Activated CD4-positive, alpha-beta memory T cell treated with anti-CD3 and anti-CD28 coated beads for 36 hours (primary cell): ENCODE results near the gene UBE2U. TPM values are rescaled to one million over a fixed set of nuclear protein-coding genes. Genes with fewer than 3 reads are reported as not detected.

ENCODE experiments used
- CTCF ChIA-PET: fragments of 350-600 bp; sonication (Branson Sonifier 250); formaldehyde crosslinking; loops from one replicate; lab custom pipeline; 2021; ENCODE audit warnings: antibody characterized with exemption, inconsistent platforms; lab: Charles Lee
- POLR2A ChIA-PET: fragments of 350-600 bp; sonication (Branson Sonifier 250); formaldehyde crosslinking; loops from one replicate; lab custom pipeline; 2021; ENCODE audit warnings: antibody characterized with exemption; lab: Charles Lee
- DNase-seq: peaks from one replicate; pipeline ENCODE4 v3.0.0-alpha.2; 2020
- H3K27ac Mint-ChIP-seq: one replicate; pipeline ENCODE4 v1.8.0; 2021; ENCODE audit warnings: mixed read lengths
- H3K27me3 Mint-ChIP-seq: one replicate; pipeline ENCODE4 v1.8.0; 2021; ENCODE audit warnings: mixed read lengths
- H3K36me3 Mint-ChIP-seq: one replicate; pipeline ENCODE4 v1.8.0; 2021; ENCODE audit warnings: mixed read lengths
- H3K4me1 Mint-ChIP-seq: one replicate; pipeline ENCODE4 v1.8.0; 2021; ENCODE audit warnings: low read depth, mixed read lengths
- H3K4me3 Mint-ChIP-seq: one replicate; pipeline ENCODE4 v1.8.0; 2021; ENCODE audit warnings: mild to moderate bottlenecking, mixed read lengths
- H3K9me3 Mint-ChIP-seq: one replicate; pipeline ENCODE4 v1.8.0; 2021; ENCODE audit warnings: mixed read lengths
- intact Hi-C: fragments of 100-400 bp; cut with micrococcal nuclease; formaldehyde crosslinking; loops from one replicate; pipeline ENCODE4 v1.15.1; 2023
- total RNA-seq, 2 experiments: library from RNA; stranded (reverse); gene quantifications; one replicate each; pipeline ENCODE4 v1.2.3, GENCODE V29; 2021

Gene UBE2U
- total RNA-seq, 2 experiments from 2014 or later, result not detected

DNA sequence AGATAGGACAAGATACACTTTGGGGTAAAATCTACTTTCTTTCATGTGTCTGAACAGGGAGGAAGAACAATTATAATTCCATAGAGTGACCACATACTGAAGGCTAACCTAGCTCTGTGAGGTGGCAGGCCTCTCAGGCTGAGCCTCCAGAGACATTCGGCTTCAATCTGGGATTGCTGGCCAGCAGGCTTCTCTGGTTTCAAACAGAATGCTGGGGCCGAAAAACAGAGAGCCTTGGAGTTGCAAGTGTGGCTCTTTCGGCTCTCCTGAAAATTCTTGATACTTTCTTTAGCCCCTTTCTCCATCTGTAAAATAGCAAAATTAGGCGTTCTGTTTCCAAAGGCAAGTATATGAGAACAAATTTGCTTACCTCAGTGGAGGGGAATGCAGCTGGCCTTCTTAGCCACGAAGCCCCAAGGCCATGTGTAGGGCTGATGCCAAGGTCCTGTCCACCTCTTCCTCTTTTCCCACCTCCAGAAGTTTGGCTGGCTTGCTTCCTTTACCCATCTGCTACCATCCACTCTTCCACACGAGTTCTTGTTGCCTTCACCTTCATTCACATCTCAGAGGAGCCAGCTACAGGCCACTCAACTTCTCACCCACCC, 30.0 kb upstream of the UBE2U start:
- H3K9me3 Mint-ChIP-seq, result no peaks in the 10 kb centered on the region
- peaks cover 21% of the 10 kb centered on the region for H3K4me1 Mint-ChIP-seq
- peaks cover 21% of the 10 kb centered on the region for H3K27me3 Mint-ChIP-seq
- H3K4me3 Mint-ChIP-seq, result no peak overlapping the region
- ChIA-PET CTCF (no interaction called here), POLR2A (no interaction called here)
- no peak for DNase-seq
- no peak overlapping the region for H3K27ac Mint-ChIP-seq
- H3K36me3 Mint-ChIP-seq, result no peaks in the 10 kb centered on the region
- intact Hi-C loops, result no loop called here

- H3K4me1 Mint-ChIP-seq, result peaks cover 21% of the 10 kb centered on the region
- POLR2A ChIA-PET, result no interaction called here
- intact Hi-C loops, result no loop called here
- H3K27me3 Mint-ChIP-seq, result peaks cover 26% of the 10 kb centered on the region
- H3K4me3 Mint-ChIP-seq, result no peak overlapping the region
- no peaks in the 10 kb centered on the region for H3K9me3 Mint-ChIP-seq
- CTCF ChIA-PET, result interaction anchor here (0.6 kb wide), 3 partner anchors 12 to 1616 kb away, joined by 3 to 4 read pairs (median 3); no protein-coding TSS in a partner anchor
- DNase-seq, result no peak
- no peak overlapping the region for H3K27ac Mint-ChIP-seq
- H3K36me3 Mint-ChIP-seq, result no peaks in the 10 kb centered on the region
Observed at GRCh38 chr1:64175639-64176038, 27.8 kb upstream of the UBE2U start.

DNA sequence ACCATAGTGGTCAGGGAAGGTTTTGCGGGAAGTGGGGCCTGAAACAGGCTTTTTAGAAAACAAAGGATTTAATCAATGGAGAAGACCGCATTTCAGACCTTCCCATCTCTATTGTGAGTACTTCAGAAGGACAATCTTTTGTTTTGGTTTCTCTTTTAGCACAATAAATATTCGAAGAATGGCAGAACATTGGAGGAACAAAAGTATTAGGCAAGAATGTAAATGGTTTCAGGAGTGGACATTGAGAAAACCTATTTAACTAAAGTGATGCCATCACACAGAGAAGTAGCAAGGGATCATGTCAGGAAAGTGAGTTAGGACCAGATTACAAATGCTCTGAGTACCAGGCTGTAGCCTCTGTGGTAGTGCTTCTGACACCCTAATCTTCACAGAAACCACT, 26.8 kb upstream of the UBE2U start:
- H3K9me3 Mint-ChIP-seq, result no peaks in the 10 kb centered on the region

GRCh38 chr1:64179588-64179987, 23.8 kb upstream of the UBE2U start:
- POLR2A ChIA-PET, result no interaction called here
- Mint-ChIP-seq H3K4me3 (no peak overlapping the region), H3K9me3 (no peaks in the 10 kb centered on the region), H3K27me3 (peaks cover 20% of the 10 kb centered on the region), H3K4me1 (peaks cover 6% of the 10 kb centered on the region), H3K36me3 (no peaks in the 10 kb centered on the region), H3K27ac (no peak overlapping the region)
- CTCF ChIA-PET, result no interaction called here
- intact Hi-C loops, result no loop called here
- no peak for DNase-seq

More for the DNA sequence above, 26.8 kb upstream of the UBE2U start:
- Mint-ChIP-seq H3K27me3 (peaks cover 18% of the 10 kb centered on the region), H3K36me3 (no peaks in the 10 kb centered on the region), H3K27ac (no peak overlapping the region), H3K4me1 (peaks cover 14% of the 10 kb centered on the region), H3K4me3 (no peak overlapping the region)
- CTCF ChIA-PET, result interaction anchor here (0.6 kb wide), 1 partner anchor 13 kb away, joined by 3 read pairs; no protein-coding TSS in a partner anchor
- POLR2A ChIA-PET, result no interaction called here
- intact Hi-C loops, result no loop called here
- DNase-seq, result no peak

GRCh38 chr1:64182207-64182606, 21.2 kb upstream of the UBE2U start:
- Mint-ChIP-seq H3K9me3 (no peaks in the 10 kb centered on the region), H3K27me3 (peaks cover 15% of the 10 kb centered on the region), H3K27ac (no peak overlapping the region), H3K4me3 (no peak overlapping the region), H3K4me1 (peaks cover 6% of the 10 kb centered on the region), H3K36me3 (no peaks in the 10 kb centered on the region)
- intact Hi-C loops, result no loop called here
- CTCF ChIA-PET, result no interaction called here
- POLR2A ChIA-PET, result no interaction called here
- DNase-seq, result no peak

- Mint-ChIP-seq H3K36me3 (no peaks in the 10 kb centered on the region), H3K4me3 (no peak overlapping the region), H3K27me3 (peaks cover 12% of the 10 kb centered on the region), H3K4me1 (peaks cover 6% of the 10 kb centered on the region), H3K27ac (no peak overlapping the region), H3K9me3 (no peaks in the 10 kb centered on the region)
- ChIA-PET CTCF (no interaction called here), POLR2A (no interaction called here)
- no peak for DNase-seq
- intact Hi-C loops, result no loop called here
Observed at GRCh38 chr1:64183395-64184002, 19.9 kb upstream of the UBE2U start.

GRCh38 chr1:64184003-64184440, 19.4 kb upstream of the UBE2U start:
- peaks cover 6% of the 10 kb centered on the region for H3K4me1 Mint-ChIP-seq
- H3K27ac Mint-ChIP-seq, result no peak overlapping the region
- peaks cover 12% of the 10 kb centered on the region for H3K27me3 Mint-ChIP-seq
- H3K9me3 Mint-ChIP-seq, result no peaks in the 10 kb centered on the region
- ChIA-PET CTCF (interaction anchor here (0.6 kb wide), 1 partner anchor 47 kb away, joined by 3 read pairs; no protein-coding TSS in a partner anchor), POLR2A (interaction anchor here (0.6 kb wide), 1 partner anchor 449 kb away, joined by 3 read pairs; no protein-coding TSS in a partner anchor)
- H3K36me3 Mint-ChIP-seq, result no peaks in the 10 kb centered on the region
- no peak for DNase-seq
- H3K4me3 Mint-ChIP-seq, result no peak overlapping the region
- intact Hi-C loops, result no loop called here

DNA sequence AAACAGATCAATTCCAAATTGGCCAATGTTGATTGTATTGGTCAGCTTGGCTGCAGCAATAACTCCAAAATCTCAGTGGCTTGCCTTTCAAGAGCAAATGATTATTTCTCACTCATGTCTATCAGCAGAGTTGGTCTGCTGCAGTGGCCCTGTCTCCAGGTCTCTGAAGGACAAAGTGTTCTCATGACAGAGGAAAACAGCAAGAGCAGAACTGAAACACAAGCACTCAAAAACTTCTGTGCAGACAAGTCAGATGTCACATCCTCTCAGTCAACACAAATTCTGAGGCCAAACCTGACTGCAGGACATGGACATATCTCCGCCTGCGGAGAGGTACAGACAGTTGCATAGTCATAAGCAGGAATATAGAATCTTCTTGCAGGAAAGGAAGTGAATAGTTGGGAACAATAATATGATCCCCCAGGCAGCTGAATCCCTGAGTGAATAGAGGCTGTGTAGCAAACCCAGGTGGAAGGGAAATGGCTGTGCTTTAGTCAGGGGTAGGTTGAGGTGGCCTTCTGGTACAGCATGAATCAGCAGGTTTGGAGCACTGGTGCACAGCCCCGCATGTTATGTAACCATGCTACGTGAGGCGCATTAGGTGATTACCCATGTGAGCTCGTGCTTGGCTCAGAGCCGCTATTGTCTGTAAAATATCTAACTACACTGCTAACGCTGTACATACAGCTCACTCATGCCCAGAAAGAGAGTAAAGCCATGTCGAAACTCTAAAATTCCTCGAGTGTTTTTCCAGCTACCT, 17.1 kb upstream of the UBE2U start:
- Mint-ChIP-seq H3K36me3 (no peaks in the 10 kb centered on the region), H3K4me1 (peaks cover 6% of the 10 kb centered on the region), H3K9me3 (no peaks in the 10 kb centered on the region), H3K4me3 (no peak overlapping the region), H3K27ac (no peak overlapping the region), H3K27me3 (peaks cover 4% of the 10 kb centered on the region)
- DNase-seq, result no peak
- intact Hi-C loops, result no loop called here
- ChIA-PET POLR2A (no interaction called here), CTCF (no interaction called here)

DNA sequence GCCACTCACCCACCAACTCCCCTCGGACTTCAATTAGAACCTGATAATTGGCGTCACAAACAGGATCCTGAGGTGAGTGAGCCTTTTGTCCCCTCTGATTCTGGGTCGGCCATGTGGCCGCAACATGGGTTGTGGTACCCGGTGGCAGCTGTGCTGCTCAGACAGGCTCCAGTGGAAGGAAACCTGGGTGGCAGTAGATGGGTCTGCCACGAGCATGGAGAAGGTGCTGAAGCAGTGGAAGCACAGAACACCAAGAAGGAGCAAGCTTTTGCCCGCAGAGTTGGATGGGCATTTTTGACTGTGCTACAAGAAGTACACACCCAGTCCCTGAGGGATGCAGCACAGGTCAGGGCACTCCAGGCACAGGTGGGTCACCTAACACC, 16.5 kb upstream of the UBE2U start:
- H3K4me1 Mint-ChIP-seq, result peaks cover 6% of the 10 kb centered on the region
- ChIA-PET POLR2A (no interaction called here), CTCF (no interaction called here)
- H3K4me3 Mint-ChIP-seq, result no peak overlapping the region
- no peaks in the 10 kb centered on the region for H3K36me3 Mint-ChIP-seq
- H3K27me3 Mint-ChIP-seq, result peaks cover 4% of the 10 kb centered on the region
- intact Hi-C loops, result no loop called here
- H3K9me3 Mint-ChIP-seq, result no peaks in the 10 kb centered on the region
- no peak overlapping the region for H3K27ac Mint-ChIP-seq
- DNase-seq, result no peak

DNA sequence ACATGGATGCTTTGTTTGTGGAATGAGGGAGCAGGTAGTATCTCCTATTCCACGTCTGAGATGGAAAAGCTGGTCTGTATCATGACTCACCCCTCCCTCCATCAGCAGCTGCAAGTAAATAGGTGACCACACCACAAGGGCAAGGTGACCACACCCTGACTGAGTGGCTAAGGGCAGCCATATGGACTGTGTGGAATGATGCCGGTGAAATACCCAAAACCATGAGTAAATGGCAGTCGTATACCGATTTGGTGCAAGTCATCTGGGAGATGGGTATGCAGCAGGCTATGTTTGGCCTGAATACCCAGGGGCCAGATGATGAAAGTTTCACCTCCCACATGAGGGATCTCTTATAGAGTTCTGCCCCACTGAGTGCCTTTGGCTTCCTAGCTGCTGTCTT, 15.8 kb upstream of the UBE2U start:
- POLR2A ChIA-PET, result no interaction called here
- H3K4me3 Mint-ChIP-seq, result no peak overlapping the region

DNA sequence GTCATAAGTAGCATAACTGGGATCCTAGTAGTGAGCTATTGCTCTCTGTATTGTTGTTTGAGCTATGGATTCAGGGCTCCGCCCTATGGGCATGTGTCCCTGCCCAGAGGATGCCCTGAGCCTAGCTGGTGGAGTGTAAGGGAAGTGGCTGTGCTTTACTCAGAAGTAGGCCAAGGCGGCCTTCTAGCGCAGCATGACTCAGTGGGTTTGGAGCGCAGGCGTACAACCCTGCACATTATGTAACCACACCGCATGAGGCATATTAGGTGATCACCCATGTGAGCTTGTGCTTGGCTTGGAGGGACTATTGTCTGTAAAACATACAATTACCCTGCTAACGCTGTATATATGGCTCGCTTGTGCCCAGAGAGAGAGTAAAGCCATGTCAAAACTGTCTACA, 11.1 kb upstream of the UBE2U start:
- no peaks in the 10 kb centered on the region for H3K36me3 Mint-ChIP-seq
- intact Hi-C loops, result no loop called here
- no peaks in the 10 kb centered on the region for H3K27me3 Mint-ChIP-seq
- H3K27ac Mint-ChIP-seq, result no peak overlapping the region
- no peak for DNase-seq
- POLR2A ChIA-PET, result no interaction called here
- CTCF ChIA-PET, result interaction anchor here (0.8 kb wide), 1 partner anchor 54 kb away, joined by 3 read pairs; no protein-coding TSS in a partner anchor
- no peak overlapping the region for H3K4me3 Mint-ChIP-seq
- no peaks in the 10 kb centered on the region for H3K4me1 Mint-ChIP-seq
- no peaks in the 10 kb centered on the region for H3K9me3 Mint-ChIP-seq

More for the DNA sequence above, 15.8 kb upstream of the UBE2U start:
- CTCF ChIA-PET, result no interaction called here
- peaks cover 6% of the 10 kb centered on the region for H3K4me1 Mint-ChIP-seq
- no peak overlapping the region for H3K27ac Mint-ChIP-seq
- no peaks in the 10 kb centered on the region for H3K27me3 Mint-ChIP-seq
- intact Hi-C loops, result no loop called here
- no peak for DNase-seq
- no peaks in the 10 kb centered on the region for H3K9me3 Mint-ChIP-seq
- H3K36me3 Mint-ChIP-seq, result no peaks in the 10 kb centered on the region
